Nasal cavity respiratory epithelium epithelial cell of viscerocranial mucosa (primary cell): Measurements from ENCODE around the gene RNF8. TPM values are rescaled to one million over a fixed set of nuclear protein-coding genes. Genes with fewer than 3 reads are reported as not detected.

Source experiments
- total RNA-seq: library from RNA; depleted of rRNA; stranded (reverse); fragments of >200 nt; gene quantifications from 2 replicates; pipeline ENCODE4 v1.2.3, GENCODE V29; 2014

The RNF8 gene
- 18.8 and 32.3 TPM in 2 replicates for total RNA-seq

GRCh38 chr6:37353761-37354525 is at the start of gene RNF8:
Gene RNF8, plus strand, starts transcription at chr6:37353983. Its CDS starts 182 bp downstream, at chr6:37354165.

GRCh38 chr6:37432916-37433656 is 79.3 kb downstream of the RNF8 start, which contains the start of gene CMTR1:
Gene CMTR1, plus strand, starts transcription at chr6:37433221. Its CDS starts 2,409 bp downstream, at chr6:37435630.

Other genes with a start within 250 kb of the RNF8 start
- gene PIM1, start 183.8 kb upstream of the RNF8 start, total RNA-seq: 50.2 and 51.4 TPM in 2 replicates
- 8.2 and 11.8 TPM in 2 replicates for gene TBC1D22B, start 96.2 kb upstream of the RNF8 start, total RNA-seq
- 0.68 and 1.5 TPM in 2 replicates for gene TMEM217, start 95.8 kb upstream of the RNF8 start, total RNA-seq
- gene CMTR1, start 79.2 kb downstream of the RNF8 start, total RNA-seq: 22.9 and 27.7 TPM in 2 replicates
- 13.8 and 18.5 TPM in 2 replicates for gene CCDC167, start 145.9 kb downstream of the RNF8 start, total RNA-seq